HG03108 (cell line): ENCODE results near the gene PTH2.
"Not testable (repeated sequence)": the region's sequence is repeated elsewhere in the genome, so short reads cannot be mapped to it uniquely, and the experiment has no call there.

Source experiments
- ATAC-seq: cut with Tn5 transposase; IDR thresholded peaks from one replicate; pipeline ENCODE4 v1.9.1; 2021; ENCODE audit warnings: moderate library complexity; ENCODE audit not compliant: unreplicated experiment

PTH2 gene, protein sequence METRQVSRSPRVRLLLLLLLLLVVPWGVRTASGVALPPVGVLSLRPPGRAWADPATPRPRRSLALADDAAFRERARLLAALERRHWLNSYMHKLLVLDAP

DNA sequence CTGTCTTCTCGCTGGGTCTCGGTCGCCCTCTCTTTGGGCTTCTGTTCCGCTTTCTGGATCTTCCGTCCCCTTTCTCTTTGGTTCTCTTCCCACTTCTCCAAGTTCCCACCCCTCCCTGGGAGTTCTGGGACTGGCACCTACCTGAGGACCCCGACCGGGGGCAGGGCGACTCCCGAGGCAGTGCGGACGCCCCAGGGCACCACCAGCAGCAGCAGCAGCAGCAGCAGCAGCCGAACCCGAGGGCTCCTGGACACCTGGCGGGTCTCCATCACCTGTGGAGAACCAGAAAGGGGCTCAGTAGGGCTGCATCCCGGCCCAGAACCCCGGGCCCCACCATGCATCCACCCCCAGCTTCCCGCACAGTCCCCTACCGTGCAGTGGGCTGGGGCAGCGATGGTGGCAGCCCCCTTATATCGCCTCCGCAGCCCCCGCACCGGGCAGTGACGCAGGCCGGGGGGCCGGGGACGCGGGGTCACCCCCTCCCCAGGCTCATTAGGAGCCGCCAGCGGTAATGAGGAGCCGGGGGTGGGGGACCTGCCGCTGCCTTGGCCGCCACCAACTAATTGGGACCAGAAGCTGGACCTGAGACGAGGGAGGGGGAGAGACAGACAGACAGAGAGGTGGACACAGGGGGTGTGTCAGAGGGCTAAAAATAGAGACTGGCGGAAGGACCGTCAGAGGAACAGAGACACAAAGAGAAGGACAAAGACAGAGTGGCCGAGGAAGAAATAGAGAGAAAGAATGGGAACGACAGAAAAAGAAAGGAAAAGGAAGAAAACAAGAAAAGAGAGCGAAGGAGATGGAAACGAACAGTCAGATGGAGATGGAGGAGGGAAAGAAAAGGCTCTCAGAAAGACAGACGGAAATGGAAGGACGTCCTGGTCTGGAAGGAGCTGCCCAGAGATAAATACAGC is at the start of gene PTH2:
TSS of gene PTH2 (minus strand) at position 371 of the 914 bp plus-strand sequence. CDS start at position 269, 102 bp downstream.
- no peak for ATAC-seq

DNA sequence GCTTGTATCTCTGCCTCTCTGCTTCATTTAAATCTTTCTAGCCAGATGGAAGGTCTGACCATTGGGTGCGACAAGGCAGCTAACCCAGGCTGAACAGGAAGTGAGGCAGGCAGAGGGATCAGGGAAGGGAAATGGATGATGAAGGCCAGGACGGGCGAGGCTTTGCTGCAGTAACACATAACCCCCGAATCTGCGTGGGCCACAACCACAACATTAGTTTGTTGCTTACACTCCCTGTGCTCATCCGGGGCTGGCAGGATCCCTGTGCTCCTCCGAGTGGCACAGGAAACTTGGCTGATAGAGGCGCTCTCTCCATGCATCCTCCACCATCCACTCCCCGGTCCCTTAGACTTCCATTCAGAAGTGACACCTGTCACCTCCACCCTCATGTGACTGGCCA is 49.7 kb upstream of the PTH2 start:
- ATAC-seq, result no peak

DNA sequence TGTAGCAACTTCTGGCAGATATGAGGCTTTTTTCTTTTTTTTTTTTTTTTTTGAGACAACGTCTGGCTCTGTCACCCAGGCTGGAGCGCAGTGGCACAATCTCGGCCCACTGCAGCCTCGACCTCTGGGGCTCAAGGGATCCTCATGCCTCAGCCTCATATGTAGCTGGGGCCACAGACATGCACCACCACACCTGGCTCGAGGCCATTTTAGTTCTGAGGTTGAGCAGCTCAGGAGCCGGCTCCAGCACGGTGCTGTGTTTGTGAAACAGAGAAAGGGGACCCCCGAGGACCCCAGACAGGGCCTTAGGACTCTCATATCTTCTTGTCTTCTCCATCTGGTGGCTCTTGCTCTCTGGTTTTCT is 47.4 kb upstream of the PTH2 start:
- ATAC-seq, result no peak

DNA sequence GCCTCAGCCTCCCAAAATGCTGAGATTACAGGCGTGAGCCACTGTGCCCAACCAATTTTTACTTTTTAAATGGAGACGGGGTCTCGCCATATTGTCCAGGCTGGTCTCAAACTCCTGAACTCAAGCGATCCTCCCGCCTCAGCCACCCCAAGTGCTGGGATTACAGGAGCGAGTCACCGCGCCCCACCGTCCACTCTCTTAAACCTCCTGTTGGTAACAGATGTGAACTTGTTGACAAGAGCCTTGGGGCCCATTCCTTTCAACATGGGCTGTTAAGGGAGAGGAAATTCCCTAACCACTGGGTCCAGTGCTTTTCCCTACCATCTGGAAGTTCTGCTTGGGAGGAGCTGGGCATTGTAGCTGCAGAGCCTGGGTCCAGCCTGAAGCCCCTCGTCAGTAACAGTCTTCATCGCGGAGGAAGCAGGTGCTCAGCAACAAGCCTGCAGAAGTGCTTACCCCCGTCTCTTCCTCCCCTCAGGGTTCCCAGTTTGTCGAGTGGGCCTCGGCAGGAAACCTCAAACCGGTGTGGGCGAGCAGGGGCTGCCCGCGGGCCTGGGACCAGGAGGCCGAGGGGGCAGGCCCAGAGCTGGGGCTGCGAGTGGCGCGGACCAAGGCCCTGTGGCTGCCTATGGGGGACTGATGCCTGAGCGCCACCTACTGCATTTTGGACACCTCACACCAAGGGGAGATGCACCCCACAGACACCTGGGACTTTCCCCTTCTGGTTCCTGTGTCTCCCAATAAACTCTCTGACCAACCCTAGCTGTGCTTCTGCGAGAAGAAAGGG is 46.8 kb upstream of the PTH2 start:
- peak; percentile 43 for ATAC-seq

DNA sequence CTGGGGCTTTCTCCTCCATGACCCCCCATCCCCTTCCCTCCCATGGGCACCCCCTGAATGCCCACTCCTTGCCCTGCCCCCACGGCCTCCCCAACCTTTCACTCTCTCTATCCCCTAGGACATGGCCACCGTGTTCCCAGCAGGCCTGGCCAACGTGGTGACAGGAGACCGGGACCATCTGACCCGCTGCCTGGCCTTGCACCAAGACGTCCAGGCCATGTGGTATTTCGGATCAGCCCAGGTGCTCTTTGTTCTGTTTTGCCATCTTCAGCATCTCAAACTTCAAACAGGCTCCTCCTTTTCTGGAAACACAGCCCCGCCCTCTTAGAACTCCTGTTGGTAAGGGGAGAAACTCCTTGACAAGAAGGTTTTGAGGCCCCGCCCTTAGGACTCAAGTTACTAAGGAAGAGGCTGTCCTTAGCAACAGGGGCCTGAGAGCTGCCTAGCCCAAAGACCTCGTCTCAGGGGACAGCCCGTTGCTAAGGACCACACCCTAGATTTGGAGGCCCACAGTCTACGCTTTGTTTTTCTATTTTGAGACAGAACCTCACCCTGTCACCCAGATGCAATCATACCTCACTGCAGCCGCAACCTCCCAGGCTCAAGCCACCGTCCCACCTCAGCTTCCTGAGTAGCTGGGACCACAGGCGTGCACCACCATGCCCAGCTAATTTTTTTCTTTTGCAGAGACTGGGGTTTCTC is 45.7 kb upstream of the PTH2 start:
- ATAC-seq, result peak; percentile 52

DNA sequence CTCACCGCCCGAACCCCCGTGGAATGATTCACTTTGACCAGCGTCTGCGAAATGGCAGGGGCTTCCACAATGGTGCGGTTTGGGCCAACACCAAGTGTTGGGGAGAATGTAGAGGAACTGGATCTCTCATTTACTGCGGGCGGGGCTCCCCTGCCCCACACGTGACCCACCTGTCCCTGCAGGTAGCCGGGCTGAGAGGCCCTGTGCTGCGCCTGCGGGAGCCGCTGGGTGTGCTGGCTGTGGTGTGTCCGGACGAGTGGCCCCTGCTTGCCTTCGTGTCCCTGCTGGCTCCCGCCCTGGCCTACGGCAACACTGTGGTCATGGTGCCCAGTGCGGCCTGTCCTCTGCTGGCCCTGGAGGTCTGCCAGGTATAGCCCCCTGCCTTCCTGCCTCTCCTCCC is 45.0 kb upstream of the PTH2 start:
- ATAC-seq, result no peak

DNA sequence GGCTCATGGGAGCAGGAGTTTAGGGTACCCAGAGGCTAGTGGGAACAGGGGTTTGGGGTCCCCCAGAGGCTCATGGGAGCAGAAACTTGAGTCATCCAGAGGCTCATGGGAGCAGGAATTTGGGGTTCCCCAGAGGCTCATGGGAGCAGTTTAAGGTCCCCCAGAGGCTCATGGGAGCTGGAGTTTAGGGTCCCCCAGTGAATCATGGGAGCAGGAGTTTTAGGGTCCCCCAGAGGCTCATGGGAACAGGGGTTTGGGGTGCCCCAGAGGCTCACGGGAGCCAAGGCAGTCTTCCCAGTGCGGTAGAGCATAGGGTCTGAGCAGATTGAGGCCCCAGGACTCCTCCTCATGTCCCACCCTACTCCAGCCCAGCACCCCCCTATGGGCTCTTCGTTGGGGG is 42.1 kb upstream of the PTH2 start:
- no peak for ATAC-seq

DNA sequence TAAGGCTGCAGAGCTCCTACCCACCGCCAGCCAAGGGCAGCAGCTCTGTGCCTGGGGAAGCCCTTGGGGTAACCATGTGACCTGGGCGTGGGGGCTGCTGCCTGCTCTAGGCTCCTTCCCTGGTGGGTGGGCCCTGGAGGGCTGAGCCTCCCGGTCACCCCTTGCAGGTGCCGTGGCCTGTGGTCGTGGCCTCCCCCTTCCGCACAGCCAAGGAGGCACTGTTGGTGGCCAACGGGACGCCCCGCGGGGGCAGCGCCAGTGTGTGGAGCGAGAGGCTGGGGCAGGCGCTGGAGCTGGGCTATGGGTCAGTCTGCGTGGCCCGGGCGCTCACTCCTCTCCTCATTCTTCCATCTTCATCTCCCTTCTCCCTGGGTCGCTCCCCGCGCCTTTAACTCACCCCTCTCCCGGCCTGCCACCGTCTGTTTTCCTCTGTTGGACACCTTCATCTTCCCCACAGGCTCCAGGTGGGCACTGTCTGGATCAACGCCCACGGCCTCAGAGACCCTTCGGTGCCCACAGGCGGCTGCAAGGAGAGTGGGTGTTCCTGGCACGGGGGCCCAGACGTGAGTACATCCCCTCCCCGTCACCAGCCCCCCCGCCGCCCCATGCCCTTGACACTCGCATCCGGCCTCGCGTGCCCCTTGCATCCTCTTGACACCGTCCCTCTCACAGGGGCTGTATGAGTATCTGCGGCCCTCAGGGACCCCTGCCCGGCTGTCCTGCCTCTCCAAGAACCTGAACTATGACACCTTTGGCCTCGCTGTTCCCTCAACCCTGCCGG is 40.9 kb upstream of the PTH2 start:
- no peak for ATAC-seq

DNA sequence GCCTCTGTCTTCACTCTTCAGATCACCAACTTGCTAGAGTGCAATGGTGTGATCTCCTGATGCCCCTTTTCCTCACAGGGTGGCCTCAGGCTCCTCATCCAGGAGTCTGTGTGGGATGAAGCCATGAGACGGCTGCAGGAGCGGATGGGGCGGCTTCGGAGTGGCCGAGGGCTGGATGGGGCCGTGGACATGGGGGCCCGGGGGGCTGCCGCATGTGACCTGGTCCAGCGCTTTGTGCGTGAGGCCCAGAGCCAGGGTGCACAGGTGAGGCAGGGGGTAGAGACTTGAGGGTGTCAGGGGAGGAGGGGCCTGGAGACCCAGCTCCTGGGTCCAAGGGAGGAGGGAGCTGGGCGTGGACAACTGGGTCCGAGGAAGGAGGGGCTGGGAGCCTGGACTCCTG is 39.3 kb upstream of the PTH2 start:
- ATAC-seq, result no peak

DNA sequence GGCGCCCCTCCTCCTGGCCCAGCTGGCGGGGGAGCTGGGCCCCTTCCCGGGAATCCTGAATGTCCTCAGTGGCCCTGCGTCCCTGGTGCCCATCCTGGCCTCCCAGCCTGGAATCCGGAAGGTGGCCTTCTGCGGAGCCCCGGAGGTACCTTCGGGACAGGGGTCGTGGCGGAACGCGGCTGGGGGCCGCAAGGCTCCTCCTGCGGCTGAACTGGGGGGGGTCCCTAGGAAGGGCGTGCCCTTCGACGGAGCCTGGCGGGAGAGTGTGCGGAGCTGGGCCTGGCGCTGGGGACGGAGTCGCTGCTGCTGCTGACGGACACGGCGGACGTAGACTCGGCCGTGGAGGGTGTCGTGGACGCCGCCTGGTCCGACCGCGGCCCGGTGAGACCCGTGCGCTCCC is 38.4 kb upstream of the PTH2 start:
- ATAC-seq, result no peak

DNA sequence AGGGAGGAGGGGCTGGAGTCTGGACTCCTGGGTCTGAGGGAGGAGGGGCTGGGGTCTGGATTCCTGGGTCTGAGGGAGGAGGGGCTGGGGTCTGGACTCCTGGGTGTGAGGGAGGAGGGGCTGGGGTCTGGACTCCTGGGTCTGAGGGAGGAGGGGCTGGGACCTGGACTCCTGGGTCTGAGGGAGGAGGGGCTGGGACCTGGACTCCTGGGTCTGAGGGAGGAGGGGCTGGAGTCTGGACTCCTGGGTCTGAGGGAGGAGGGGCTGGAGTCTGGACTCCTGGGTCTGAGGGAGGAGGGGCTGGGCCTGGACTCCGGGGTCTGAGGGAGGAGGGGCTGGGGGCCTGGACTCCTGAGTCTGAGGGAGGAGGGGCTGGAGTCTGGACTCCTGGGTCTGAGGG is 37.9 kb upstream of the PTH2 start:
- not testable (repeated sequence) for ATAC-seq

DNA sequence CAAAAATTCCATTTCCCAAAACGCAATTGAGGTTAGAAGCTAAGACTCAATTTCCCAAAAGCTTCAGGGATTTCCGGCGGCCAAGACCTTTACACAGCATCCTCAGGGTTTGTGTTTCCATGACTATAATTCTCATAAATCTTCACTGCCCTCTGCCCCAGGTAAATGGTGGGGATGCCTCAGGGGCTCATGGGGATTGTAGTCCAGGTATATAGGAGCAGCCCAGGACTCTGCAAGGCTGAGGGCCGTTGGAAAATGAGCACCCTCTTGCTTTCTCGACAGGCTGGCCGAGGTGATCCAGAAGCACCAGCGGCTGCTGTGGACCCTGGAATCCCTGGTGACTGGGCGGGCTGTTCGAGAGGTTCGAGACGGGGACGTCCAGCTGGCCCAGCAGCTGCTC is 36.1 kb upstream of the PTH2 start:
- no peak for ATAC-seq

DNA sequence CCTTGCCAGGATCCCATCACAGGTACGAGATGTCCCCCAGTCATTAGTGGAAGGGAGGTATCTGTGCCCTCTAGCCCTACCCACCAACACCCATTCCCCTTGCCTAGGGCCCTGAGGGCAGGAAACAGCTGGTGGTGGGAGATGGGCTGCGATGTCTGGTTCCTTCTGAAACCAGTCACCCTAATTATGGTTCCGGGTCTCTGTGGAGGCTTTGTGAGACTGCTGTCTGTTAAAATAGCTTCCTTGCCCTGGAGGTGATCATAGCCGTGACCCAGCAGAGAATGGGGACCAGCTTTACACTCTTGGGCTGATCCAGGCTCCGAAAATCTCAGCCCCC is 35.3 kb upstream of the PTH2 start:
- ATAC-seq, result no peak

DNA sequence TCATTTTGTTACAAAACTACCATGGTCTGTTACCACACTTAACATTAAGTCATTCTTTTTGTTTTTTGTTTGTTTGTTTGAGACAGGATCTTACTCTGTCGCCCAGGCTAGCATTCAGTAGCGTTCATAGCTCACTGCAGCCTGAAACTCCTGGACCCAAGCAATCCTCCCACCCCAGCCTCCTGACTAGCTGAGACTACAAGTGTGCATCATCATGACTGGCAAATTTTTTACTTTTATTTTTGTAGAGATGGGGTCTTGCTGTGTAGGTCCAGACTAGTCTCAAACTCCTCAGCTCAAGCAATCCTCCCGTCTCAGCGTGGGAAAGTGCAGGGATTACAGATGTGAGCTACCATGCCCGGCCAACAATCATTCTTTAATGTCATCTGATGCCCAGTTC is 33.1 kb upstream of the PTH2 start:
- no peak for ATAC-seq

DNA sequence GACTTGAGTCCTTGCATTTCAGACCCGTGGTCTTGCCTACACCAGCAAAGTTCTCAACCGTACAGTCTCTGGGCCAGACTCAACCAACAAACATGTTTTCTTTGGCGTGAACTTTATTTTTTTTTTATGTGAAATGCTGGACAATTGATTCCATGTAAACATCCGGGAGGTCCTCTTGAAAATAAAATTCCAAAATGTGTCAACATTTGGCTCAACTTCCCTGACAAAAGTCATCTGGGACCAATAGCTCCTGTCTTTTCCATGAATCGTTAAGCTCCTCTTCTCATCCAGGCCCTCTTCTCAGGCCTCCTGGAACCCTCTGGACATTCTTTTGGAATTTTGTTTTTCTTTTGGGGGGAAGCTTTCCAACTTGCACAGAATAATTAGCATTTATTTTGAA is 32.5 kb upstream of the PTH2 start:
- ATAC-seq, result no peak

DNA sequence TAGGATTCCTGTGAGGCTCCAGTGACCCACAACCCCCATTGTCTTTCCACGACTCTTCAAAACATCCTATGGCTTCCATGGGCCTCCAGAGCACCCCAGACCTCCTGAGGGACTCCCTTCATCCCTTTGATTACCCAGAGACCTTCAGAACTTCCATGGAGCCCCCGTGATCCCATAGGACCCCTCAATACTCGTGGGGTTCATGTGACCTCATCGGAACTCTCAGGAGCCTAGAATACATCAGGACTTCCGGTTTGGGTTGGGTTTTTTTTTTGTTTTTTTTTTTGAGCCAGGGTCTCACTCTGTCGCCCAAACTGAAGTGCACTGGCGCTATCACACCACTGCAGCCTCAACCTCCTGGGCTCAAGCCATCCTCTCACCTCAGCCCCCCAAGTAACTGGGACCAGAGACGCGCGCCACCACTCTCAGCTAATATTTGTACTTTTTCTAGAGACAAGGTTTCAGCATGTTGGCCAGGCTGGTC is 30.6 kb upstream of the PTH2 start:
- ATAC-seq, result no peak

DNA sequence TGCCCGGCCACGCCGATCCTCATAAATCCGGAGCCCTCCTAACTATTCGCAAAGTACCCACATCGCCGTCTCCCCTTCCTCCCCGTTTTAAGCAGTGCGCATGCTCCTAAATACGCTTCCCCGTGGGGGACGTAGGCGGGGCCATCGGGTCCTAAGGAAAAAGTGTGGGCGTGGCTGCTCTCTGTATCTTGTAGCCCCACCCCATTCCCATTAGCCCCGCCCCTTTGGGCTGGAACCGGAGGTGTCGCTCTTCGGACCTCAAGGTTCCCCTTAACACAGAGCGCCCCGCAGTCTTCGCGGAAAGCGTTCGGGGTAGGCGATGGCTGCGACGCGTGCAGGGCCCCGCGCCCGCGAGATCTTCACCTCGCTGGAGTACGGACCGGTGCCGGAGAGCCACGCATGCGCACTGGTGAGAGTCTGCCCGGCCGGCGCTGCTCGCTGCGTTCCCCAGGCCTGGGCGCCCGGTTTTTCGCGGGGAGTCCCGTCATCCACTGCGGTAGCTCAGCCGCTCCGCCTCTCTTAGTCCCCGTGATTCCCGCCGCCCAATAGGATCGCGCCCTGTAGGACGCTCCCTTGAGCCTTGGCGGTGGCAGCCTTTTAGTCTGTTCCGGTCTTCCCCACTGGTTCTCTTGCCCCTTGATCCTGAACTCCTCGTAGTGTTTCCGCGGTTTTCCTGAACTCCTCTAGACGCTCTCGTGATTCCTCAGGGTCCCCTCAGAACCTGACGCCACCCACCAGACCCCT is 29.9 kb upstream of the PTH2 start, which contains the start of gene ALDH16A1:
TSS of gene ALDH16A1 (plus strand) at position 213 of the 744 bp plus-strand sequence. CDS start at position 320, 107 bp downstream.
- ATAC-seq, result peak; percentile 80

DNA sequence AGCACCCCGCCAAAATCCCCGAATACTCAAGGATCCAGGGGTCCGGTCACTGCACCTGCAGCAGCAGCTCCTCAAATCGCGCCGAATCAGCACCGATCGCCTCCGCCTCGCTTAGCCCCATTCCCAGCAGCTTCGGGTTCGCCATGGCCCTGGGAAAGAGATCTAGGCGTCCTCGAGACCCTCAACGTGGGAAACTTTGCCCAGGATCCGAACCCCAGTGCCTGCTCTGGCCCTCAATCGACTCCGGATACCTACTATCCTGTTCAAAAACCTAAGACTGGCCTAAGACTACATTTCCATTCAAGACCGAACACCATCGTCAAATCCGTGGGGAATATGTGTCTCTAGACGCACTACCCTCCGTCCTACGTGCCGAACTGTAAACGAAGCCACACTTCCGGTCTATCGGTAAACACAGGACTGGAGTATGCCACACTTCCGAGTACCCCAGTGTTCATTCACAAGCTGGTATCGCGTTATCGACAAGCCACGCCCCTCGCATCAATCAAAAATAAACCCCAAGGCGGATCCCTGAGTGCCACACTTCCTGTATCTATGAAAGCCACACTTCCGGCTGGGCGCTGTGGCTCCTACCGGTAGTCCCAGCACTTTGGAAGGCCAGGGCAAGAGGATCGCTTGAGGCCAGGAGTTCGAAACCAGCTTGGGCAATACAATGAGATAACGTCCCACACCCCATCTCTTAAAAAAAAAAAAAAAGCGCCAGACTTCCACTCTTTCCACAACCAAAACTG is 28.4 kb upstream of the PTH2 start, which contains the start of gene PIH1D1:
TSS of gene PIH1D1 (minus strand) at position 385 of the 752 bp plus-strand sequence. CDS start at position 145, 240 bp downstream.
- peak; percentile 48 for ATAC-seq

DNA sequence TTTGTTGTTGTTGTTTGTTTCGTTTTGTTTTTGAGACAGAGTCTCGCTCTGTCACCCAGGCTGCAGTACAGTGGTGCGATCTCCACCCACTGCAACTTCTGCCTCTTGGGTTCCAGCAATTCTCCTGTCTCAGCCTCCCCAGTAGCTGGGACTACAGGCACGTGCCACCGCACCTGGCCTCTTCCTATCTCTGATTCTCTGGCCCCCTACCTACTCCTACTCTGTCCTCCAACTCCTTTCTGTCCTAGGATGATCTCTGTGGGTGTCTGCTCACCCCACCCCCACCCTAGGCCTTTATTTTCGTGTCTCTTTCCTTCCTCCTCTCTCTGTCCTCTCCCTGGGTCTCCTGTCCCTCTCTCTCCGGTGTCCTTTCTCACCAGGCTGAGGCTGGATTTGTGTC is 27.2 kb upstream of the PTH2 start:
- no peak for ATAC-seq
